ENCODE data around the gene AAMDC. TPM values are rescaled to one million over a fixed set of nuclear protein-coding genes. Genes with fewer than 3 reads are reported as not detected.

Gene AAMDC
- total RNA-seq: 27.3 TPM
- long read RNA-seq, partial matches to known transcripts: 0 of 8 reads
- long read RNA-seq, other reads (novel, unspliced or antisense): 5 of 8 reads

DNA sequence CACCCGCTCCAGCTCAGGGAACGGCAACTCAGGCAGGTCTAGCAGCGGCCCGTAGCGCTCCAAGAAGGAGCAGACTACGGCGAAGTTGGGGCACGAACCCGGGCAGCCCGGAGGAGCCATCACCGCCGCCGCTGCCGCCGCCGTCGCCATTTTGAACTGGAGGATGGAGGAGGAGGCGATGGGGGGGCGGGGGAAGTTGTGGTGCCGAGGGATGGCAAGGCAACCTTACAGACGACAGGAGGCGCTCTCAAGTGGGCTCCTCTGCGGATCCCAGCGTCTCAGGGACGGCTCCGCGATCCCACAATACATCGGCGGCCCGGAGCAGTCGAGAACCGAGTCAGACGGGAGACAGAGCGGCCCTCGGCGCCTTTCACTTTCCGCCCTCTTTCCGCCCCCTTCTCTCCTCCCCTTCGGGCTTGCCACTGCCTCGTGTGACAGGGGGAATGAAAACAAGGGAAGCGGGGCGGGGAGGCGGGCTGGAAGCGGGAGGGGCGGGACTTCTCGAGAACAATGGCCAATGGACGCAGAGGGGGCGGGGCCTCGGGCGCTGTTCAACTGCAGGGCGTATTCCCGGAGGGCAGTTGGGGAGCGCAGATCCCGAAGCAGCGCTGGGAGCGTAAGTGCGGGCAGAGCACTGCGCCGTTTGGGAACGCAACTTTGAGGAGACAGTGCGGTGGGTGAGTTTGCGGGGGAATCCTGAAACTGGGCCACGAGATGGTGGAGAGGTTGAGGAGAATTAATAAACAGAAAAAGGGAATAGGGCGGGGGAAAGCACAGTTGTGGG is at the start of gene AAMDC, which contains the start of gene RSF1:
Gene AAMDC, plus strand, starts transcription at position 580 of the 784 bp plus-strand sequence. CDS start 21,353 bp downstream, outside the sequence.
Gene RSF1, minus strand, starts transcription at position 158 of the 784 bp plus-strand sequence. Its CDS starts 8 bp downstream, at position 150.
- Histone ChIP-seq H3K4me3 (peak within 1 kb of the TSS; percentile 99), H3K36me3 (no peaks in the 10 kb centered on the region), H3K4me1 (peaks cover 46% of the 10 kb centered on the region), H3K27ac (peak within 1 kb of the TSS; percentile 92), H3K27me3 (no peaks in the 10 kb centered on the region), H3K9me3 (no peaks in the 10 kb centered on the region)
- DNase-seq (peak; percentile 99), ATAC-seq (peak; percentile 95)
- intact Hi-C loops (cut with DNase I): no loop called here
- TF ChIP-seq, protein P1, sequence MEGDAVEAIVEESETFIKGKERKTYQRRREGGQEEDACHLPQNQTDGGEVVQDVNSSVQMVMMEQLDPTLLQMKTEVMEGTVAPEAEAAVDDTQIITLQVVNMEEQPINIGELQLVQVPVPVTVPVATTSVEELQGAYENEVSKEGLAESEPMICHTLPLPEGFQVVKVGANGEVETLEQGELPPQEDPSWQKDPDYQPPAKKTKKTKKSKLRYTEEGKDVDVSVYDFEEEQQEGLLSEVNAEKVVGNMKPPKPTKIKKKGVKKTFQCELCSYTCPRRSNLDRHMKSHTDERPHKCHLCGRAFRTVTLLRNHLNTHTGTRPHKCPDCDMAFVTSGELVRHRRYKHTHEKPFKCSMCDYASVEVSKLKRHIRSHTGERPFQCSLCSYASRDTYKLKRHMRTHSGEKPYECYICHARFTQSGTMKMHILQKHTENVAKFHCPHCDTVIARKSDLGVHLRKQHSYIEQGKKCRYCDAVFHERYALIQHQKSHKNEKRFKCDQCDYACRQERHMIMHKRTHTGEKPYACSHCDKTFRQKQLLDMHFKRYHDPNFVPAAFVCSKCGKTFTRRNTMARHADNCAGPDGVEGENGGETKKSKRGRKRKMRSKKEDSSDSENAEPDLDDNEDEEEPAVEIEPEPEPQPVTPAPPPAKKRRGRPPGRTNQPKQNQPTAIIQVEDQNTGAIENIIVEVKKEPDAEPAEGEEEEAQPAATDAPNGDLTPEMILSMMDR (IDR thresholded peaks at IDR 0.05): peak; percentile 77

DNA sequence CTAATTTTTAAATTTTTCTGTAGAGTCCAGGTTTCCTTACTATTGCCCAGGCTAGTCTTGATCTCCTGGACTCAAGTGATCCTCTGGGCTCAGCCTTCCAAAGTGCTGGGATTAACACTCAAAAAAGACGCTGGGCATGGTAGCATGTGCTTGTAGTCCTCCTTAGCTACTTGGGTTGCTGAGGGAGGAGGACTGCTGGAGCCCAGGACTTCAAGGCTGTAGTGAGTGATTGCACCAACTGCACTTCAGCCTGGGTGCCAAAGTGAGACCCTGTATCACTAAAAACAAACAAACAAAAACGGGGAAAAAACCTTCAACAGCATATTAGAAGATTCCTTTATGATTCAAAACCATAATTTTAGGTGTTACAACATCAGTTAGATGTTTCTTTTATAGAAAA is 45.0 kb upstream of the AAMDC start:
- ATAC-seq: no peak
- intact Hi-C loops (cut with DNase I): no loop called here
- Histone ChIP-seq H3K27me3 (no peaks in the 10 kb centered on the region), H3K4me1 (peaks cover under 1% of the 10 kb centered on the region), H3K4me3 (no peak overlapping the region), H3K9me3 (no peaks in the 10 kb centered on the region), H3K36me3 (no peaks in the 10 kb centered on the region), H3K27ac (no peak overlapping the region)
- TF ChIP-seq, protein P1 (IDR thresholded peaks at IDR 0.05): no peak
- no peak for DNase-seq

DNA sequence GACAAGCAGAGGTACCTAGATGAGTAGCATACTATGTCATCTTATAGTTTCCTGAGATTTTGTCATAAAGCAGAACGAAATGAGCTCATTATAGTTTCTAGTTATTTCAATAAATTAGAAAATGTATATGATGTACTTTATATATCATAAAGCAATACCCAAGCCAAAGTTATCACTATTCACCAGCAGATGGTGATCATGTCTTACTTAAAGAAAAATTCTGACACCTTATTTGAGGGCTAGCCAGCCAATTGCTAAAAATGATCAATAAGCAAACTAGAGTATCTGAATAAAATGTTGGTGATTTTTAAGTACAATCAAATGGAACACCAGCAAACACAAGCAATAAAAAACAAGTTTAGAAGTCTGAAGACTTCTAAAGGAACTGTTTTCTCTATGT is 44.5 kb upstream of the AAMDC start:
- intact Hi-C loops (cut with DNase I): no loop called here
- TF ChIP-seq, protein P1 (IDR thresholded peaks at IDR 0.05): peak; percentile 35
- H3K4me3 ChIP-seq: no peak overlapping the region
- no peaks in the 10 kb centered on the region for H3K36me3 ChIP-seq
- DNase-seq (no peak), ATAC-seq (no peak)
- no peaks in the 10 kb centered on the region for H3K27me3 ChIP-seq
- no peak overlapping the region for H3K27ac ChIP-seq
- no peaks in the 10 kb centered on the region for H3K9me3 ChIP-seq
- H3K4me1 ChIP-seq: no peaks in the 10 kb centered on the region

DNA sequence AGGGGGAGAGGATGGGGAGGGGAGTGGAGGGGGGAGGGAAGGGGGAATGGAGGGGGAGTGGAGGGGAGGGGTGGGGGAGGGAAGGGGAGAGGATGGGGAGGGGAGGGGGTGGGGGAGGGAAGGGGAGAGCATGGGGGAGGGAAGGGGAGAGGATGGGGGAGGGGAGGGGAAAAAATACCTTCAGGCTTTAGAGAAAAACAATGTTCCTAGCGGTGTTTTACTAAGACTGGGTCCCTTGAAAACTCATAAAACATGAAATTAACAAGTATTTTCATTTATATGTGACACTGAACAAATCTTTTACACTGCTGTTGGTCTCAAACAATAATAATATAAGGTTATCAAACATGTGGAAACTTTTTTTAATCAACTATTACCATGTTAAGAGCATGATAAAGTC is 42.8 kb upstream of the AAMDC start:
- Histone ChIP-seq H3K36me3 (no peaks in the 10 kb centered on the region), H3K9me3 (no peaks in the 10 kb centered on the region), H3K4me3 (no peak overlapping the region), H3K27ac (no peak overlapping the region), H3K4me1 (no peaks in the 10 kb centered on the region), H3K27me3 (no peaks in the 10 kb centered on the region)
- DNase-seq: no peak
- TF ChIP-seq, protein P1 (IDR thresholded peaks at IDR 0.05): no peak
- intact Hi-C loops (cut with DNase I): no loop called here
- ATAC-seq: no peak

DNA sequence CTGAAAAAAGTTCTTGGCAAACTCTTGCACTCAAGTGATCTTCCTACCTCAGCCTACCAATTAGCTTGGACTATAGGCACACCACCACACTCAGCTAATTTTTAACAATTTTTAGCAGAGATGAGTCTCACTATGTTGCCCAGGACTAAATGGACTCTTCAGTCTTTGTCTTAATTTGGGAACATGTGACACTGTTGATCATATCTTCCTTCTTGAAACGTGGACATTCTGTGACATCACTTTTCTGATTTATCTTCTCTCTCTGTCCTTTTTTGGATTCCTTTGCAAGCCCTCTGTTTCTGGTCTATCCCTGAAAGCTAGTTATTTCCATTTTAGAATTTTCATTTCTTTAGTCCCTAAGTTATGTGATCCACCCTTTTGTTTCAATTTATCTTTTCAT is 42.4 kb upstream of the AAMDC start:
- no peaks in the 10 kb centered on the region for H3K4me1 ChIP-seq
- H3K9me3 ChIP-seq: no peaks in the 10 kb centered on the region
- no peaks in the 10 kb centered on the region for H3K36me3 ChIP-seq
- H3K27ac ChIP-seq: no peak overlapping the region
- no peak overlapping the region for H3K4me3 ChIP-seq
- H3K27me3 ChIP-seq: no peaks in the 10 kb centered on the region
- TF ChIP-seq, protein P1 (IDR thresholded peaks at IDR 0.05): no peak
- ATAC-seq (no peak), DNase-seq (no peak)
- intact Hi-C loops (cut with DNase I): no loop called here
